Embryonic facial prominence (tissue), 1 donor: ENCODE data around the gene ARPP19.
A peak's percentile ranks its signal among the peaks of the same experiment; 100 is the strongest.
"Not testable (repeated sequence)": the region's sequence is repeated elsewhere in the genome, so short reads cannot be mapped to it uniquely, and the experiment has no call there.

Experiments
- DNase-seq: peaks from one replicate; pipeline ENCODE4 v3.0.0-alpha.2; 2016; ENCODE audit errors: extremely low spot score

Gene ARPP19

GRCh38 chr15:52551186-52551585 is 17.6 kb downstream of the ARPP19 start:
- DNase-seq = not testable (repeated sequence)

DNA sequence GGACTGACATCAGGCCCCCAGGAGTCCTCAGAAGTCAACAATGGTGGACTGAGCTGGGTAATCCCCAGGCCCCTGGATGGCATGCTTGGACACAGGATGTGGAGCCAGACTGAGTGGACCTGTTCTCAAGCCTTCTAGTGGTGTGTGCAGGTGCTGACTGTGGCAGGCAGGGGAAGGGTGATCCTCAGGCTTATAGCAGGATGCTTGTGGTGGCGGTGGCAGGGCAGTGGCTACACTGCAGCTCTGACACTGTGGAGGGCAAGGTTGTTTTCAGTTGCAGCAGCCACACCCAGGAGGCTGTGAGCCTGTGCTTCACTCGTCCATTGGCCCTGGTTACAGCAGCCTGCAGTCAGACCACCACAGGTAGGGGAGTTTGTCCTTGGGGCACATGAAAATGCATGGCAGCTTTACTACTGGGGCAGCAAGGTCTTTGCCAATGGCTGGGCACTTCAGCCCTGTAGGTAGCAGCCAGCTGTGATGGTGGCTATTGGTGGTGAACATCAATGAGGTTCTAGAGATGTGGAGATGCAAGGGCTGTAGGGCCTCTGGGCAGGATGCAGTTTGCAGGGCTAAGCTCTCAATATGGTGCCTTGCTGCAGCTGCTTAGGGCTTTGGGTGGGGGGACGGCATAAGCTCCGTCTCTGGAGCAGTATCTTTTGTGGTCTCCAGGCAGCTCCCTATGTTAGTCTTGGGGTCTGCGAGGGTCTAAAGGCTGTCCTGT is 22.6 kb downstream of the ARPP19 start:
- no peak for DNase-seq

- no peak for DNase-seq
These were observed 28.3 kb downstream of the ARPP19 start for GRCh38 chr15:52540374-52541012.

GRCh38 chr15:52537459-52537858 is 31.4 kb downstream of the ARPP19 start:
- no peak for DNase-seq

DNA sequence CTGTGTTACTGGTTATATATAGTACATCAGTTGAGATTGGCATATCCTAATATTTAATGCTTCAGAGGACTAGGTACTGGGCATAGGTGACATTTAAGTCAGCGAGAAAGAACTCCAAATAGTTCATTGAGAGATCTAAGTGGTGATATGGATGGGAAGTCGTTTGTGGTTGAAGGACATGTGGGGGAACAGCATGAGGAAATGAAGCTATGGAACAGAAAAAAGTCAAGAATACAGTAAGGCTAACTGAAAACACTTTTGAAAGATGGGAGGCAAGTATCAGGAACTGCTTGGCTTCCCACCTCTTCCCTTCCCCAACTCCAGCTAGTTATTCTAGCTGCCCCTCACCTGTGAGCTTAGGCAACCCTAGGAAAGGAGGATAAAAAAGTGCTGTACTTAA is 36.4 kb downstream of the ARPP19 start:
- DNase-seq = no peak

DNA sequence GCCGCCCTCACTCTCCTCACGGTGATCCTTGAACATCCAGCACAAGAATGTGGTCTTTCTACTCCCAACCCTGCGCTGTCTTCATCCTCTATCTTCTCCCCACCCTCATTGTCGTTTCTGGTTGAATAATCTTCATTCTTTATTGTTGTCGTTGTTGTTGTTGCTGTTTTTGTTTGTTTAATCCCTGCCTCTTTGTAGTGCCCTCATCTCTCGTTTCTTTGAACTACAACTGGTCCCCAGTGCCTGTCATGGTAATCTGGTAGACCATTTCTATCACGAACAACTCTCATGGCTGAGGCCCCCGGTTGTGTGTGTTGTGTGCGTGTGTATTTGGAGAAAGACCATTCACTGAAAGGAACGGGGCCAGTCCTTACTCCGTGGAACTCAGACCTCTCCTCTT is 38.9 kb downstream of the ARPP19 start:
- DNase-seq = no peak

- DNase-seq = no peak
These were observed 39.4 kb downstream of the ARPP19 start for GRCh38 chr15:52529341-52529924.

DNA sequence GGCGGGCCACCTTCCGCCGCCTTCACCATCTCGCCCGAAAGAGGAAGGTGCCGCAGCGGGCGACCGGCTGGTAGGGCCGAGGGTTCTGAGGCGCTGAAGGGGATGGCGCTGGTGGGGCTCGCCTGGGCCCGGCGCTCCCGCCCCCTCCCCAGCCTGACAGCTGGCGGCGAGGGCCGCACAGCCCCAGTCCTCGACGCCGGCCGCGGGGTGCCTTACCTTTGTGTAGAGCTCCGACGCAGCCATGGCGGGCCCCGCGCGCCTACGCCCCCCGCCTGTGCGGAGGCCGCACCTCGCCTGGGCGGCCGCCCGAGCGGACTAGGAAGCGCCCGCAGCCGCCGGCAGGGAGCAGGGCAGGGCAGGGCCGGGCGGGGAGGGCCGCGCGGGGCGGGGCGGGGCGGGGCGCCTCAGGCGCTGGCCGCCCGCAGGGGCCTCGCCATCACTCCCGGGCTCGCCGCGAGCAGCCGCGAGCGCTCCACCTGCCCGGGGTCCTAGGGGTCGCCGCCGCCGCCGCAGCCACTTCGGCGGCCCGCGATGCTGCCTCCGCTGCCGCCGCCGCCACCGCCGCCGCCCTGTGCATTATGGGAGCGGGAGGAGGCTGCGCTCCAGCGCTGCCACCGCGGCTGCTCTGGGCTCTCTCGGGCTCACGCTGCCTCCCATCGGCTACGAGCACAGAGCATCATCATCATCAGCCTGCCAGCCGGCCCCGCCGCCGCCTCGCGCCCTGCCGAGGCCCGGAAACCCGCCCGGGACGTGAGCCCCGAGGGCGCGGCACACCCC is 40.1 kb downstream of the ARPP19 start, which contains the start of gene MYO5A:
Gene MYO5A (minus strand): TSS at position 317 of the 777 bp plus-strand sequence. CDS start 74 bp downstream, at position 243.
- peak; percentile 10 for DNase-seq

GRCh38 chr15:52527911-52528563 is 40.8 kb downstream of the ARPP19 start:
- no peak for DNase-seq

- no peak for DNase-seq
These were observed 41.5 kb downstream of the ARPP19 start for GRCh38 chr15:52527196-52527910.

- no peak for DNase-seq
These were observed 44.4 kb downstream of the ARPP19 start for GRCh38 chr15:52524223-52525136.

GRCh38 chr15:52523647-52524046 is 45.2 kb downstream of the ARPP19 start:
- DNase-seq = no peak

- no peak for DNase-seq
These were observed 45.6 kb downstream of the ARPP19 start for GRCh38 chr15:52523192-52523591.

DNA sequence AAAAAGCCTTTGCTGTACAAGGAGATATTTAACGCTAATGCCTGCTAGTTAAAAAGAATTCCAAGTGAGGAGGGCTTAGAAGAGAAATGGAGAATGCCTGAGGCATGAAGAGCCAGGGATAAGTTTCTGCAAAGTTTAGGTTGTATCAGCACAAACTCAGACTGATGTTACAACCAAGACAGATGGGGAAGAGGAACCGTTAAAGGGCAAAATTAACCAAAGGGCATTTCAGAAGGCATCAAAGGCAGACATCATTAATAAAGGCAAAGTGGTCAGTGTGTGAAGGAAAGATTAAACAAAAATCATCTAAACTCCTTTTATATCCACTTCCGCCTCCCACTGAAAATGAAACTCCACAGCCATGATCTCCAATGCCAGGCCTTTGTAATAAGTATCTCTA is 47.1 kb downstream of the ARPP19 start:
- DNase-seq = no peak

- DNase-seq = no peak
These were observed 48.4 kb downstream of the ARPP19 start for GRCh38 chr15:52520421-52520820.

DNA sequence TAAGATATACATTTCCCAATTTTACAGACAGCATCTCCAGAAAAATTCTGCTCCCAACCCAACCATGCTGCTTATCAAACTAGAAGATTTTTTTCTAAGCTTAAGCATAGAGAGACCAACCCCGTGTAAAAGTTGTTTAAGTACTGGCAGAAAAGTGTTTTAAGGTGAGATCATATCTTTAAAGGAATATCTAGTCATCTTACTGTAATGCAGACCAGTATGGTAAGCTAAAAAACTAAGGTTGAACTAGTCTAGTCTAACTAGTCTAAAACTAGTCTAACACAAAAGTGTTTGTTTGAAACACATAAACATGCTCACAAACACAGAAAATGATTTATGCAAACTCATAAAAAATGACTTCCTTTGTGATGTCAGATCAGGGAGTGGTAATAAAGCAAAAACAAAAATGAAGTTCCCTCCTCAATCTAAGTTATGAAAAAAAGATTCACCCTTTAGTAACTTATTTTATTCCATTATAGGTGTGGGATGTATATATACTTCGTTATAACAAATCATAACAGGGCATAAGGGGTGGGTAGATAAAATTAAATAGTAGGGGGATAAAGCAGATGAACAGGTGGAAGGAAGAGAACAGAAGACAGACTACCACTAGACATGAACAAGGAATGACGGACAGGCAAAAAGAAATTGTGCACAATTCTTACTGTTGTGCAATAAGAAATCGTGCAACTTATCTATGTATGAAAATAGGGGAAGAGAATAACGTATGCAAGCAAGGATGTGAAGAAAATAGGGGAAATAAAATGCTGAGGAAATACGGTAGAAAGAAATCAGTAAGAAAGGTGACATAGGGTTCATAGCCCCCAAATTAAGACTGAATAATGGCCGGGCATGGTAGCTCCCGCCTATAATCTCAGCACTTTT is 50.1 kb downstream of the ARPP19 start:
- DNase-seq = no peak

DNA sequence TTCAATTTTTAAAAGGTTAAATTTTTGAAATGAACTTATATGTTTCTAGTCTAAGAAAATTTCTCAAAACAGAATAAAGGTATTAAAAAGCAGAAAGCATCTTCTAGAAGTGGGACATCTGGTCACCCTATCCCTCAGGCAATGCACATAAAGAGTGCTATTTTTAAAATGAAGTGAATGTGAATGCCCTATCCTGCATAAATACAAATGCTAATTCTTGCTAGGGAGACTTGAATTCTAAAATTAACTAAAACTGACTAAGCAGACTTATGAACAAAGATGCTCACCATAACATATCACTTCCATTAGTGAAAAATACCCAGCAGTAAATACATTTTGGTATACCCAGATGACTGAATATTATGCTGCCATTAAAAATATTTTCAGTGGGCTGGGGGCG is 51.8 kb downstream of the ARPP19 start:
- no peak for DNase-seq

GRCh38 chr15:52515343-52515742 is 53.5 kb downstream of the ARPP19 start:
- no peak for DNase-seq

GRCh38 chr15:52514482-52514881 is 54.3 kb downstream of the ARPP19 start:
- no peak for DNase-seq
